Tibial artery (tissue), 4 donors: ENCODE measurements around the gene NPR1.

ENCODE experiments used
- DNase-seq, 2 donors: peaks; one replicate each; pipeline ENCODE4 v3.0.0-alpha.2; 2019
- H3K27ac ChIP-seq, 2 donors: fragments of 200-600 bp; sonication (generic) in 1 of 2; 1 replicate in 1 of 2; 2 replicates in 1 of 2; pipeline ENCODE4 v1.5.1; 2018 to 2019; ENCODE audit warnings: mild to moderate bottlenecking in 1 of 2
- H3K27me3 ChIP-seq, 2 donors: fragments of 200-600 bp; sonication (generic) in 1 of 2; one replicate each; pipeline versions ENCODE4 v1.5.1 to v1.6.0; 2016 to 2019
- H3K36me3 ChIP-seq, 3 donors: fragments of 200-600 bp; sonication (generic) in 2 of 3; one replicate each; pipeline ENCODE4 v1.5.1; 2016 to 2019; ENCODE audit warnings: mild to moderate bottlenecking in 2 of 3
- H3K4me1 ChIP-seq, 4 donors: fragments of 200-600 bp; sonication (generic) in 2 of 4; 1 replicate in 3 of 4; 2 replicates in 1 of 4; pipeline ENCODE4 v1.5.1; 2016 to 2019
- H3K4me3 ChIP-seq, 2 donors: fragments of 200-600 bp; sonication (generic) in 1 of 2; 1 replicate in 1 of 2; 2 replicates in 1 of 2; pipeline ENCODE4 v1.5.1; 2018 to 2019; ENCODE audit warnings: mild to moderate bottlenecking in 2 of 2
- H3K9me3 ChIP-seq, 3 donors: fragments of 200-600 bp; sonication (generic) in 1 of 3; one replicate each; pipeline ENCODE4 v1.5.1; 2016 to 2019
- intact Hi-C: fragments of 100-400 bp; cut with DNase I; formaldehyde crosslinking; loops from one replicate; pipeline ENCODE4 v1.15.0; 2023; ENCODE audit warnings: low total_unique reads
- TF ChIP-seq, protein P1 (sequence below), 2 experiments: fragments of 200-600 bp in 1 of 2; fragments of 450-650 bp in 1 of 2; IDR thresholded peaks; one replicate each; pipeline ENCODE4 v1.5.1; 2017 to 2019; ENCODE audit warnings: antibody characterized with exemption in 2 of 2, mild to moderate bottlenecking in 1 of 2, moderate library complexity in 1 of 2

Gene NPR1

DNA sequence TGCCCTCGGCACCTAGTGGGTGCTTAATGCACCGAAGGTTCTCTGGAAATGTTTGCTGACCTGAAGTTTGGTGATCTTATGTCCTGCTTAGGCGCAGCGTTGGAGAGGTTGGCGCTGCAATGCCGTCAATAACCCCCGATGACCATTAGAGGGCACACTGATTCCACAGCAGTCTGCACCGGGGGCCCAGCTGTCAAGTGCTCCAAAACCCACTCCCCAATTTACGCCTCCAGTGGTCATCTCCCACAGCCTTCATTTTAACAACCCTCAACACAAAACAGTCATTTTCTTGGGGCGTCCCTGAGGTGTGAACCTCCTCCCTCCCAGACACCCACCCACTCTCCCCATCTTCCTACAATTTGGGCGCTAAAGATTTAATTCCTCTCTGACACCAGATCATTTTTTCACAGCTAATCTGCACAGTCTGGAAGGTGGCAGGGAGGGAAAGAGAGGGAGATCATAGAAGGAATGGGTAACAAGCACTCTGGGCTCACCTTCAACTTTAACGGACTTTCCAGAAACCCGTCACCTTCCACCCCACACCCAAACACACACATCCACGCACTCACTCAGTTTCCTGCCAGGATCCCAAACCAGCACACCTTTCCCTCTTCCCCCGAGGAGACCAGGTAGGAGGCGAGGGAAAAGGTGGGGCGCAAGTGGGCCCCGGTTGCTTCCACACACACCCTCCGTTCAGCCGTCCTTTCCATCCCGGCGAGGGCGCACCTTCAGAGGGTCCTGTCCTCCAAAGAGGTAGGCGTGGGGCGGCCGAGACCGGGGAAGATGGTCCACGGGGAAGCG lies 570 bp upstream of the NPR1 start:
- peak overlapping the region; percentile 84 to 86 for H3K27ac ChIP-seq
- peaks cover 0 to 32% (median 15%) of the 10 kb centered on the region in 4 donors for H3K4me1 ChIP-seq
- peak overlapping the region; percentile 68 to 76 for H3K4me3 ChIP-seq
- TF ChIP-seq, protein P1, sequence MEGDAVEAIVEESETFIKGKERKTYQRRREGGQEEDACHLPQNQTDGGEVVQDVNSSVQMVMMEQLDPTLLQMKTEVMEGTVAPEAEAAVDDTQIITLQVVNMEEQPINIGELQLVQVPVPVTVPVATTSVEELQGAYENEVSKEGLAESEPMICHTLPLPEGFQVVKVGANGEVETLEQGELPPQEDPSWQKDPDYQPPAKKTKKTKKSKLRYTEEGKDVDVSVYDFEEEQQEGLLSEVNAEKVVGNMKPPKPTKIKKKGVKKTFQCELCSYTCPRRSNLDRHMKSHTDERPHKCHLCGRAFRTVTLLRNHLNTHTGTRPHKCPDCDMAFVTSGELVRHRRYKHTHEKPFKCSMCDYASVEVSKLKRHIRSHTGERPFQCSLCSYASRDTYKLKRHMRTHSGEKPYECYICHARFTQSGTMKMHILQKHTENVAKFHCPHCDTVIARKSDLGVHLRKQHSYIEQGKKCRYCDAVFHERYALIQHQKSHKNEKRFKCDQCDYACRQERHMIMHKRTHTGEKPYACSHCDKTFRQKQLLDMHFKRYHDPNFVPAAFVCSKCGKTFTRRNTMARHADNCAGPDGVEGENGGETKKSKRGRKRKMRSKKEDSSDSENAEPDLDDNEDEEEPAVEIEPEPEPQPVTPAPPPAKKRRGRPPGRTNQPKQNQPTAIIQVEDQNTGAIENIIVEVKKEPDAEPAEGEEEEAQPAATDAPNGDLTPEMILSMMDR (IDR thresholded peaks at IDR 0.05), result peak; percentile 88 to 93
- H3K36me3 ChIP-seq, result peaks cover 0 to 10% (median 4%) of the 10 kb centered on the region in 3 donors
- DNase-seq, result peak; percentile 55 to 82
- H3K27me3 ChIP-seq, result no peaks in the 10 kb centered on the region
- no peaks in the 10 kb centered on the region for H3K9me3 ChIP-seq
- intact Hi-C loops, result loop anchor here (2.0 to 10.0 kb wide), 4 partner anchors 69 to 307 kb away; partner anchors contain the start of genes DENND4B and RAB13

DNA sequence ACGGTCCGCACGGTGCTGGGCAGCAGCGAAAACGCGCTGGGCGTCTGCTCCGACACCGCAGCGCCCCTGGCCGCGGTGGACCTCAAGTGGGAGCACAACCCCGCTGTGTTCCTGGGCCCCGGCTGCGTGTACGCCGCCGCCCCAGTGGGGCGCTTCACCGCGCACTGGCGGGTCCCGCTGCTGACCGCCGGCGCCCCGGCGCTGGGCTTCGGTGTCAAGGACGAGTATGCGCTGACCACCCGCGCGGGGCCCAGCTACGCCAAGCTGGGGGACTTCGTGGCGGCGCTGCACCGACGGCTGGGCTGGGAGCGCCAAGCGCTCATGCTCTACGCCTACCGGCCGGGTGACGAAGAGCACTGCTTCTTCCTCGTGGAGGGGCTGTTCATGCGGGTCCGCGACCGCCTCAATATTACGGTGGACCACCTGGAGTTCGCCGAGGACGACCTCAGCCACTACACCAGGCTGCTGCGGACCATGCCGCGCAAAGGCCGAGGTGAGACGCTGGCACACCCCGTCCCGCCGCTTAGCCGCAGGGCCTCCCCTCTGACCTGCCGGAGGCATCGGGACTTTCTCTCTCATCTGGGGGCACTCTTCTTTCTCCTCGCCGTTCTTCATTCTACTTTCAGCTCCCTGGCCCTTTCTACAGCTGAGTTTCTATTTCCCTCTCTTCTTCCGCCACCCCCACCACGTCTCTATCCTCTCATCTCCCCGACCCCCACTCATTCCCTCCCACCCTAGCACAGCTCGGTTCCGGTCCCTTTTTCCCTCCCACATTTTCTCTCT lies 1.0 kb downstream of the NPR1 start:
- Histone ChIP-seq H3K27me3 (no peaks in the 10 kb centered on the region), H3K4me3 (peak overlapping the region; percentile 68 to 76), H3K36me3 (peaks cover 0 to 13% (median 4%) of the 10 kb centered on the region in 3 donors), H3K4me1 (peaks cover 0 to 37% (median 15%) of the 10 kb centered on the region in 4 donors), H3K9me3 (no peaks in the 10 kb centered on the region), H3K27ac (peak overlapping the region; percentile 84 to 86)
- TF ChIP-seq, protein P1 (IDR thresholded peaks at IDR 0.05), result peak; percentile 40 to 44
- DNase-seq, result no peak
- intact Hi-C loops, result loop anchor here (2.0 to 10.0 kb wide), 4 partner anchors 68 to 305 kb away; partner anchors contain the start of genes DENND4B and RAB13

DNA sequence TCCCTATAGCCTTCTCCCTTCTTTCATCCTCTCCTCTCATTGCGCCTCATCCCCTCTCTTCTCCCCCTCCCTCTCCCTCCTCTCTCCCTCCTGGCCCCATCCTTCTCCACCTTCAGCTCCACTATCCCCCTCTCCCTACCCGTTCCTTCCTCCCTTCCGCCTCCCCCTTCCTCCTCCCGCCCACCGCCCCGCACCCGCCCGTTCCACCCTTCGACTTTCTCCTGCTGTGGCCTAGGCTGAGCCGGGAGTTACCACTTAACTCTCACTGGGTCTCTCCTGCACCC lies 1.6 kb downstream of the NPR1 start:
- peak overlapping the region; percentile 68 to 76 for H3K4me3 ChIP-seq
- intact Hi-C loops, result no loop called here
- H3K9me3 ChIP-seq, result no peaks in the 10 kb centered on the region
- H3K4me1 ChIP-seq, result peaks cover 0 to 37% (median 15%) of the 10 kb centered on the region in 4 donors
- peak overlapping the region; percentile 84 to 86 for H3K27ac ChIP-seq
- H3K36me3 ChIP-seq, result peaks cover 0 to 18% (median 4%) of the 10 kb centered on the region in 3 donors
- DNase-seq, result no peak
- TF ChIP-seq, protein P1 (IDR thresholded peaks at IDR 0.05), result no peak
- no peaks in the 10 kb centered on the region for H3K27me3 ChIP-seq

DNA sequence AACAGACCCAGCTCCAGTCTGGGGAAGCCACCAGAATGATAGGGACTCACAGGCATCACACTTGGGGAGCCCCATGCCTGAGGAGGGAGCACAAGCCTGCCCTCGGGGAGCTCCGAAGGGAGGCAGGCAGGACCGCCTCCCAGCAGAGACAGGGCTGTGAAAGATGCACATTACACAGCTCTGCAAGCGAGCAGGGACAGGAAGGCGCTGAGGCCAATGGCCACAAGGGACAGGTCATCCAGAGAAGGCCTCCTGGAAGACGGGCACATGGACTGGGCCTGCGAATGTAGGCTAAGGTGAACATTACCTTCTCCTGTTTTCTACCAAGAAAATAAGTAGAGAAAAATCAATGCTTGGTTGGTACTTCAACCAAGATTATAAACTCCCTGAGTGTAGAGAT lies 4.2 kb downstream of the NPR1 start:
- peaks cover 0 to 33% (median 13%) of the 10 kb centered on the region in 4 donors for H3K4me1 ChIP-seq
- no peak for DNase-seq
- H3K9me3 ChIP-seq, result no peaks in the 10 kb centered on the region
- H3K4me3 ChIP-seq, result no peak overlapping the region
- TF ChIP-seq, protein P1 (IDR thresholded peaks at IDR 0.05), result no peak
- H3K27ac ChIP-seq, result no peak overlapping the region
- H3K36me3 ChIP-seq, result peaks cover 0 to 28% (median 16%) of the 10 kb centered on the region in 3 donors
- no peaks in the 10 kb centered on the region for H3K27me3 ChIP-seq
- intact Hi-C loops, result no loop called here

DNA sequence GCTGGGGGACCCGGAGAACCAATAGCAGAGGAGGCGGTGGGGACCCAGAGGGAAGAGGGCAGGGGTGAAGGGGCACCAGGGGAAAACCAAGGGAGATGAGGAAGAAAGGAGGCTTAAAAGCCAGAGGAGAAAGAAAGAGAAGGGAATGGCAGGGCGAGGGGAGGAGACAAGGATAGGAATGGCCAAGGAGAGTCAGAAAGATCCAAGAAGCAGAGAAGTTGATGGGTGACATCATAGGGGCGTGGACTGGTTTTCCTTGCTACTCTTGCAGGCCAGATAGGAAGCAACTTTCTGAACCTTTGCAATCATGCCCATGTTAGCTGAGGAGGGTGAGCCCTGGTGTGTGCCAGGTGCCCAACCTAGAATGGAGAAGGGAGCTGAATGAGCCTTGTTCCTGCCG lies 5.4 kb downstream of the NPR1 start:
- Histone ChIP-seq H3K4me1 (peaks cover 0 to 26% (median 5%) of the 10 kb centered on the region in 4 donors), H3K4me3 (no peak overlapping the region), H3K27me3 (no peaks in the 10 kb centered on the region), H3K9me3 (no peaks in the 10 kb centered on the region), H3K36me3 (peaks cover 2 to 36% (median 27%) of the 10 kb centered on the region in 3 donors), H3K27ac (peak overlapping the region in 1 of 2 donors; percentile 20)
- DNase-seq, result no peak
- intact Hi-C loops, result no loop called here
- TF ChIP-seq, protein P1 (IDR thresholded peaks at IDR 0.05), result no peak
